Upper lobe of left lung (tissue), 4 donors: ENCODE measurements around the gene HDHD5.

ENCODE experiments used
- POLR2A ChIP-seq, 4 donors: fragments of 450-650 bp; IDR thresholded peaks; one replicate each; pipeline ENCODE4 v1.5.1; 2016 to 2017; ENCODE audit warnings: antibody characterized with exemption in 4 of 4, mild to moderate bottlenecking in 2 of 4
- TF ChIP-seq, protein P1 (sequence below), 6 experiments: fragments of 450-650 bp in 4 of 6; fragments of 200-600 bp in 2 of 6; sonication (generic) in 2 of 6; IDR thresholded peaks; one replicate each; pipeline ENCODE4 v1.5.1; 2016 to 2019; ENCODE audit warnings: antibody characterized with exemption in 6 of 6

DNA sequence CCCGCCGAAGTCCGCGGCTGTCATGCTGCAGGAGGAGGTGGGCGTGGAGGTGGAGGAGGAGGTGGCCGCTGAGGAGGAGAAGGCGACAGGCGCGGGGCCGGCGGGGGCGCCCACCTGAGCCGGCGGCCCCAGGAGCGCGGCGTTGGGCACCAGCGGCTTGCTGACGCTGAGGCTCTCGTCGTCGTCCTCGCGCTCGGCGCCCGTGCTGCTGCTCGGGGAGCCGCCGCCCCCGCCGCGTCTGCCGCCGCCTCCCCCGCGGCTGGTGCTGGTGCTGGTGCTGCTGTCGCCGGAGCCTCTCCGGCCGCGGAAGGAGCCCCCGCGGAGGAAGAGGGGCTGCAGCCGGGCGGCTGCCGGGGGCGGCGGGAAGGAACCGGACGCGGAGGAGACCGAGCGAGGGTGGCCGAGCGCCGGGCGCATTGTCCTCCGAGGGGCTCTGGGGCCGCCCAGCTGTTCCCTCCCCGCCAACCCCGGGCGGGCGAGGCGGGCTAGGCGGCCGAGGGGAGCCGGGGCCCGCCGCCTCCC lies 38.3 kb downstream of the HDHD5 start:
- TF ChIP-seq, protein P1, sequence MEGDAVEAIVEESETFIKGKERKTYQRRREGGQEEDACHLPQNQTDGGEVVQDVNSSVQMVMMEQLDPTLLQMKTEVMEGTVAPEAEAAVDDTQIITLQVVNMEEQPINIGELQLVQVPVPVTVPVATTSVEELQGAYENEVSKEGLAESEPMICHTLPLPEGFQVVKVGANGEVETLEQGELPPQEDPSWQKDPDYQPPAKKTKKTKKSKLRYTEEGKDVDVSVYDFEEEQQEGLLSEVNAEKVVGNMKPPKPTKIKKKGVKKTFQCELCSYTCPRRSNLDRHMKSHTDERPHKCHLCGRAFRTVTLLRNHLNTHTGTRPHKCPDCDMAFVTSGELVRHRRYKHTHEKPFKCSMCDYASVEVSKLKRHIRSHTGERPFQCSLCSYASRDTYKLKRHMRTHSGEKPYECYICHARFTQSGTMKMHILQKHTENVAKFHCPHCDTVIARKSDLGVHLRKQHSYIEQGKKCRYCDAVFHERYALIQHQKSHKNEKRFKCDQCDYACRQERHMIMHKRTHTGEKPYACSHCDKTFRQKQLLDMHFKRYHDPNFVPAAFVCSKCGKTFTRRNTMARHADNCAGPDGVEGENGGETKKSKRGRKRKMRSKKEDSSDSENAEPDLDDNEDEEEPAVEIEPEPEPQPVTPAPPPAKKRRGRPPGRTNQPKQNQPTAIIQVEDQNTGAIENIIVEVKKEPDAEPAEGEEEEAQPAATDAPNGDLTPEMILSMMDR (IDR thresholded peaks at IDR 0.05) = no peak
- no peak for TF ChIP-seq POLR2A (IDR thresholded peaks at IDR 0.05)
